GM19455 (cell line): ENCODE data around the gene GPER1.
"Not testable (repeated sequence)": the region's sequence is repeated elsewhere in the genome, so short reads cannot be mapped to it uniquely, and the experiment has no call there.

Experiments
- ATAC-seq: cut with Tn5 transposase; IDR thresholded peaks from one replicate; pipeline ENCODE4 v1.9.1; 2021; ENCODE audit not compliant: unreplicated experiment

GPER1 gene

DNA sequence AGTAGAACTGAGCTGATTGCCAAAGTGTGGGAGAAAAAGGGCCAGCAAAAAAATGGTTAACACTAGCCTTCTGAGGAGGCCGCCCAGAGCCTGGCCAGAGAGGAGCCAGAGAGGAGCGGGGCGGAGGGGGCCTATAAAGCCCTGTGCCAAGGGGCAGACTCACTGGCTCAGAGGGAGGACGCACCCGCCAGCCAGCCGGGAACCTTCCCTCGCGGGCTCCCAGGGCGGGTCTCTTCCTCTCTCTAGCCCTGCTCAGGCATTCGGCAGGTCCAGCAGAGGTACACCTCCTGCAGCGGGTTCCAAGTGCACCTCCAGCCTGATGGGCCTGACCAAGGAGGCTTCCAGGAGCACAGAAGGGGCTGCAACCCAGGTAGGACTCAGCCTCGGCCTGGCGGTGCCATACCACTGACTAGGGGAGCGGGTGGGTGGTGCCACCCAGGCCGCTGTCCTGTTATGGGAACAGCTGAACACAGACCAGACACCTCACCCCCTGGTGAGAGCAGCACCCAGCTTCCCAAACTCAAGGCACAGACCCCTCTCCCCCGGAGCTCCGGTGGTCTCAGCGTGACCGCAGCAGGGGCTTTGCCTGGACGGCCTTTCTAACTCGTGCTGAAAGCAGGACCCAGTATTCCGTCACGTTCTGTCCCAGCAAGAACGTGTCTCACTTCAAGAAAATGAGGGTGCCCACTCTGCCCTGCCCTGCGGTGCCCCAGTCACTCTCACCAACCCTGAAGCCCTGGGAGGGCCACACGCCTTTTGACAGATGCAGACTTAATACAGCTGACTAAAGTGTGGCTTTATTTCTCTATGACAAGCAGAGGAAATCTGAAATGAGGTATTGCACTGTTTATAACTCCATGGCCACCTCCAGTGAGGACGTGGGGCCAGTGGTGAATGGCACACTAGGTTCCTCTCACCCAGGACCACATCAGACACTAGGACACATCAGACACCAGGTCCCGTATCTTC, at the start of gene GPER1:
GPER1 (plus strand) TSS at position 162 of the 969 bp plus-strand sequence. CDS start 3,616 bp downstream, outside the sequence.
- ATAC-seq: no peak

- ATAC-seq: not testable (repeated sequence)
These were observed 47.7 kb upstream of the GPER1 start for GRCh38 chr7:1040233-1040632.

DNA sequence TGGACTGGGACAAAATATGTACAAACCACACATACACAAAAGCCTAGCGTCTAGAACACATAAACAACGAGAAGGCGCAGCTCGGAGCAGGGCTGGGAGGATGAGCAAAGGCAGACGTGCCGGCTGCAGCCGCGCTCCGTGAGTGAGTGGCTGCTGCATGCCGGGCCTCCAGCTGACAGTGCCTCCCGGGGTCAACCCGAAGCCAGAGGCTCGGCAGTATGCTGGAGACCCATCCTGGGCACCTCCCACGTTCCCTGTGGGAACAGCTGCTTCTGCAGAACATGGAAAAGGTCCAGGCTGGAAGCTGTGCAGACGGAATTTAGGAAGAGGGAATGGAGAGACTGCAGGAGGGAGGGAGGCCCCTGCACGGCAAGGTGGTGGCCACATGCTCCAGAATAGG, 47.1 kb upstream of the GPER1 start:
- no peak for ATAC-seq

DNA sequence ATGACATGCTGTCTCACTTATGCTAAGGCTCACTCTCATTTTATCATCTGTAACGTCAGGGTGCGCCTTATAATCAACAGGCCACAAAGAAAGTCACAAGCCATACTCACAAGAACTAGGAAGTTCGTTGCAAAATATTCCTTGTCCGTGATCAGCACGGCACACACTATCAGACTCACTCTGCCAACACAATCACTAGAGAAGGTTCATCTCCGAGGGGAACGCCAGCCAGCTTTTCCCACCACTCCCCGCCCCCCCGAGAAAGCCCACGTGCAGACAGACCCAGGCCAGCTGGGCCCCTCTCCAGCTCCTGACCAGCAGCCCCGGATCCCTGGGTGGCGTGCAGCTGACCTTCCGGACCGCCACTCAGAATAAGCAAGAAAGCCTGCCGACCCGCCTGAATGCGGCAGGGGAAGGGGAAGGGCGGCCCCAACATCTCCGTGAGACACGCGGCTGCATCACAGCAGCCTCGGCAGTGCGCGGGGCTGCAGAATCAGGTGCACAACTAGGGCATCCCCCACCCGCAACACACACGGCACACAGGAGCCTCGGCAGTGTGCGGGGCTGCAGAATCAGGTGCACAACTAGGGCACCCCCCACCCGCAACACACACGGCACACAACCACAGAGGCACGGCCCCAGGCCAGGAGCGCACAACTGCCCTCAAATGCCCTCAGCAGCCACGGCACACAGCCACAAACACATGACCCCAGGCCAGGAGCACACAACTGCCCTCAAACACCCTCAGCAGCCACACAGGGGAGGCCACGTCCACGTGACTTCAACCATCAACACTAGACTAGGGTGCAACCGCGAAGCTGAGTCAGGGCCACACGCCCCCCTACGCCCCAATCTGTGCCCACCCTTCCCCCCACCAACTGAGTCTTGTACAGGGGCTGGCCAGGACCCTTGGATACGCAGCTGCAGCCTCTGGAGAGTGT, 46.1 kb upstream of the GPER1 start:
- no peak for ATAC-seq

GRCh38 chr7:1042492-1042833, 45.5 kb upstream of the GPER1 start:
- no peak for ATAC-seq

DNA sequence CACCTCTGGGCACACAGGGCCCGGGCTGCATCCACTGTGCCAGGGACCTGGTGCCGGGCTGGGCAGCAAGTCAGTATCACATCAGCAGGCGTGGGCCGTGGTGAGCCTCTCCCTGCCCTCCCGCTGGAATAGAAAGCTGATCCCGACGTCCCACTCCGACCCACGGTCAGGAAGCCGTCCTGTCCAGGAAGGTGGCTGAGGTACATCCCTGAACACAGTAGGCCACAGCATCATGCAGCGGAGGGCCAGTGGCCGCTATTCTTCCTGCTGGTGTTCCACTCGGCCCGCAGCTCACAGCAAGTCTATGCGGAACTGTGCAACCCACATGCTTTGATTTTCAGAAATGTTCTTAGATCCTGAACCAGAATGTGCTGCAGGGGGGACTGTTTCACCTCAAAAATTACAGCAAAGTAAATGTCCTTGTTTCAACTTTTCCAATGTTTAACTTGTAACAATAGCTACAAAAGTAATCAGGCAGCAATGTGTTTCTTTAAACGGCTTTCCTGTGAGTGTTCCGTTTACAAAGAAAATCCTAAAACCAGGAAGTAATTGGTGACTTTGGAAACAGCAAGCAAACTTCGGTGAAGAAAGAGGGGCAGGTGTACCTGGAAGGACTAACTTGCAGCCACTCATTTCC, 44.2 kb upstream of the GPER1 start:
- no peak for ATAC-seq

DNA sequence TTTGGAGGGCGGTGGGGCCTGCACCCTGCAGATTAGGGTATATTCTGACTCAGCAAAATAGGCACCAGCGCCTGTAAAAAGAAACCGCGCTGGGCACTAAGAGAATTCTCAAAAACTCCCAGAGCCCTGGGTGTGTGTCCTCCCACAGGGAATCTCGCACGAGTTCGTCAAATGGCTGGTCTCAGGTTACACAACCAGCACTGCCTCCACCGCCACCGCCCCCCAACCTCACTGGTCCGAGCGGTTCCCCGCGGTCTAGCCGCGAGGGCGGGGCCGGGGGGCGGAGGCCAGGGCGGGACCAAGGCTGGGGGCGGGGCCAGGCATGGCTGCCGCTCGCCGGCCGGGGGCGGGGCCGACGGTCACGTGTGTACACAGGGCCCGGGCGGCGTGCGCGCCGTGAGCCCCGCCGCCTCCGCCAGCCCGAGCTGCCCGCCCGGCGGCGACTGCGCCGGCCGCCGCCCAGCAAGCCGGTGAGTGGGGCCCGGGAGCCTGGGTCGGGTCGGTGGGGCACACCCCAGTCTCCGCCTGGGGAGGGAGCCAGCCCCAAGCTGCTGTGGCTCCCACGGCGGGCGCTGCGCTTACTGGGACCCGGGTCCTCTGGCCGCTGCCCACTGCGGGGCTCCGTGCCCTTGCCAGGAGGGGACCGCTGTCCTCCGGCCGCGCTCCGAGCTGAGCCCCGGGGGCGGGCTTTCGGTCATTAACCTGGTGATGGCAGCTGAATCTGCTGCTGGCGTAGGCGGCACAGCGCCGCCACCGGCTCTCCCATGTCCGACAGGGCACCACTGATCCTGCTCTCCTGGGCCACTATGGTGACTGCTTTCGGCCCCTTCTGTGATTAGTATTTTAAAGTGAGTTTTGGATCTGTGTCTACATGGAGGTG, 43.5 kb upstream of the GPER1 start, which contains the start of gene GPR146:
GPR146 (plus strand) TSS at position 358 of the 880 bp plus-strand sequence. CDS start 12,970 bp downstream, outside the sequence.
- ATAC-seq: peak; percentile 90

DNA sequence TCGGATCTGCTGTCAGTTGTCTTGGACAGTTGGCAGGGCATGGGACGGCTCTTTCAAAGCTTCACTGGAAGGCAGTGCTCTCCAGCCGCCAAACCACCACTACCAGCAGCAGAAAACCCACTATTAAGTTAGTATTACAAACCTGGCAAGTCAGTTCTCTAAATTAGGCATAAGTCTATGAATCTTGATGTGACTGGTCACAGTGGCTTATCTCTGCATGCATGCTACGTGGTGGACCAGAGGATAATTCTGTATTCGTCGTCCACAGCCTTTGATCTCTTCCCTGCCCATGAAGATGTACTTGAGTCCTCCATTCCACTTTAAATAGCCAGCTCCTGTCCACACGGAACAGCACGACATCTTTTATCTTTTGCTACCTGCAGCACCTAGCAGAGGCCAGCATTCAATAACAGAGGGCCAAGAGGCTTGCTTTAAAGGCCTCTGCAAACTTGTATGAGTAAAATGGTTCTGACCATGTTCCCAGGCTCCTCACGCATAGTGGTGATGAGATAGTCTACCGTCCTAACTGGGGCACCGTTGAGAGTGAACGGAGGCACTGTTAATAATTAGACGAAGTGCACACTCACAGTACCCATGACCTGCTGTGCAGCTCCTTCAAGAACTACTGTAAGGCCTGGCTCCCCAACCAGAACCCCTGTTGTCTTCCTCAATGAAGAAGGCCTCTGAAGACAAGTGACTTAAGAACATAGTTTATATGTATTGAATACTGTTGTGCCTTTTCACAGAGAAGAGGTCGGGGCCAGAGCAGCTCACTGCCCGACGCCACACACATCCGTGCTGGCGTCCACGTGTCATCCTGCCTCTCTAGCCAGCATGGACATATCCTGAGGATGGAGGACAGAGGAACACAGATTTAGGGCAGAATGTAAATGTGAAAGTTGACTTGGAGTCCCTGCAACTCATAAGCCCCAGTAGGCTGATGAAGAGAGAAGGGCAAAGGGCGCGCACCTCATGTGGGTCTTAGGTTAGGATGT, 42.5 kb upstream of the GPER1 start:
- ATAC-seq: no peak

DNA sequence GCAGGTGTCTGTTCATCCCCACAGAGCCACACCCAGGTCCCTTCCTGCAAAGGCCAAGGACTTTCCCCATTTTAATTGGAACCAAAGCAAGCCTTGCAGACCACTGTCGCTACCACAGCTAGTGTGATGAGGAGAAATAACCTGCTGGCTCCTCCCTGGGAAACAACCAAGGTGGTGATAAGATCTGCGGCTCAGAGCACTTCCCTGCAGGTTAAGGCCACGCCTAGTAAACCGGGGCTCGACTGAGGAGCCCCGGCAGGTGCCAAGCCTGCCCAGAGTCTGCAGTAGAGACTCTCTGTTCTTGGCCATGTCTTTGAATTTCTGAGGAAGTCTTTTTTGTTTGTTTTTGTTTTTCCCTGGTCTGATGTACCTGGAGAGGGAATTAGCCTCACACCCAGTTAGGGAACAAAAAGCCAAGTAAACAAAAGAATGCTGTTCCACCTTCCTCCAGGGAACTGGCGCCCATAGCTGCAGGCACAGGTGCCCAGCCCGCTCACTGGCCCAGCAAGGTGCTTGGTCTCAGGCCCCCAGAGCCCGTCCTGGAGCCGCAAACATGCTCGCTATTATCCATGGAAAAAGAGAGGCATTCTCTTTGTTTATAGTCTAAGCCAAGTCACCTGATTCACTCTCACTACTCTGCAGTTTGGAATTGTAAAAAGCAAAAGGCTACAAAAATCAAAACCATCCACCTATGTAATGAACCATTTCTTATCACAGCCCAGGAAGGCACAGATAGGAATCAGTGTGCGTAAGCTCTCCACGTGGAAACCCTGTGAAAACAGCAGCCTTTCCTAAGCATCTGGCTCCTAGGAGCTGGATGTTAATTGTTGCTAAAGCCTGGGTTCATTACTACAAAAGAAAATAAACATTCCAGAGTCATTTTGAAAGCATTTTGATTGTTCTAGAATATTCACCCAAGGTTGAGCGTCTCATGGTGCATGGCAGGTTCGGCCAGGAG, 40.9 kb upstream of the GPER1 start:
- no peak for ATAC-seq

- no peak for ATAC-seq
These were observed 38.7 kb upstream of the GPER1 start for GRCh38 chr7:1049006-1049741.

DNA sequence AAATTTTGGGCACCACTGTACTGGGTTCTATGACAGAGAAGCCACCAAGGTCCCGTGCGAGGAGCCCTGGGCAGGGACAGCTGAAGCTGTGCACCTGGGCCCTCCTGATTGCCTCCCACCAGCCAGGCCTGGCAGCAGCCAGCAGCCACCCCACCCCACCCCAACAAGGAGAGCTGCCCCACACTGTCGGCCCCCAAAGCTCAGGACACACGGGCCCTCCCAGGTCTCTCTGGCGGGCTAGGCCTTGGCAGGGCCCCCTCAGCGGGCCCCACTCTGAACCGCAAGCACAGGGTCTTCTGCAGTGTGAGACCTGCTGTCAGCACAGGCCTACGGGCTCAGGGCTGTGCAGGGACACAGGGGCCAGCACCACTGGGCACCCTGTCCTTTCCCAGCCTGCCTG, 38.1 kb upstream of the GPER1 start:
- ATAC-seq: no peak

DNA sequence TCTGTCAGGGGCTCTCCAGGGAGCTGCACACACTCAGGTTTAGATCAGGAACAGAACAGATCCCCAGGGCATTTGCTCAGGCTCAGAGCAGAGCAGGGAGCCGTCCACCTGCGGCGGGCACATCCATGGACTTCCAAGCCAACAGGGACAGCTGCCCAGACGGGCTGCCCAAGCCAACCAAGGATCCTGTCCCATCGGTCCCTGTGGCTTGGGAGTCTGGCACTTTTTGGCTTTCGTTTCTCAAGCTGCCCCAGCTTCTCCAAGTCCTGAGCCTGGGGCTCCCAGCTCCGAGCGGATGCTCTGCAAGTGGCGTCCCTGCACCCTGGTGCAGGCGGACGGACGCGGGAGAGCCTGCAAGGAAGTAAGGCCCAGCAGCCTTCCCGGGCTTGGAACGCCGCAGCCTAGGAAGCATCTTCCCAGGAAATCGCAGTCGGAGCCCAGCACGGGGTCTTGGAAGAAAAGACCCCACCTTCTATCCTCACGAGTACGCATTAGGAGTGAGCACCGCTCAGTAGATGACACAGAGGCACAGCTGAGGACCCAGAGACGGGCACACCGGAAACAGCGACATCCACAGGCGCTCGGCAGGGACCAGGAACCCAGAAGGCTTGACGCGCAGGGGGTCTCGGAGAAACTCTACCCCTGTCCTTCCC, 37.5 kb upstream of the GPER1 start:
- ATAC-seq: no peak

- ATAC-seq: no peak
These were observed 36.8 kb upstream of the GPER1 start for GRCh38 chr7:1050956-1051690.

DNA sequence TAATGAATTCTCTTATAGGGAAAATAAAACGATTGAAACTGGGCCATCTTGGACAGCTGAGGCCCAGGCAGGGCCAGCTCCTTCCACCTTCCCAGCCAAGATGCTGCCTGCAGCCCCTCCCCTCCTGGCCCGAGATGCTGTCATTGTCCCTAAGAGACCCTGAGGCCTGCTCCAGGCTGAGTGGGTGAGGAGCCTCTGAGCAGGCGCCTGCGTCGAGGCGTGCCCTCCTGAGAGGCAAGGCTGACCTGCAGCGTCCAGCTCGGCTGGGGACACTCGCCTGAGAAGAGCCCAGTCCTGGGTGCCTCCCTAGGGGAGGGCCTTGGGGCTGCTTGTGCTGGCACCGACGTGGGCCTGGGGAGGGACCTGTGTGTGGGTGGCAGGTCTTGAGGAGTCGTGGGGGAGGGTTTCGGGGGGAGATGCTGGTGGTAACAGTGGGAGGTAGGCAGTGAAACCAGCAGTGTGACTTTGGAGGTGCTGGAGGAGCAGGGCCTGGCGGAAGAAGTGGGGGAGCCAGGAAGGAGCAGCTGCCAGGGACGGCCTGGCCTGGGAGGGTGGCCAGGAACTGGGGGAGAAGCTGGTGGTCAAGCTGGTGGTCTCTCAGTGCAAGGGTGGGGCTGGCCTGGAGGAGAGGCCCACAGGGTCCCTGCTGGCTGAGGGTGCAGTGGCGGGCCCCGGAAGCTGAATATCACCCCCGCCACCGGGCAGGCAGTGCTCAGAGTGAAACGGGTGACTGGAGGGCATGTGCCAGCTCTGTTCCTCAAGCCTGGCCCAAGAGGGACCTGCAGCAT, 35.7 kb upstream of the GPER1 start:
- ATAC-seq: no peak

DNA sequence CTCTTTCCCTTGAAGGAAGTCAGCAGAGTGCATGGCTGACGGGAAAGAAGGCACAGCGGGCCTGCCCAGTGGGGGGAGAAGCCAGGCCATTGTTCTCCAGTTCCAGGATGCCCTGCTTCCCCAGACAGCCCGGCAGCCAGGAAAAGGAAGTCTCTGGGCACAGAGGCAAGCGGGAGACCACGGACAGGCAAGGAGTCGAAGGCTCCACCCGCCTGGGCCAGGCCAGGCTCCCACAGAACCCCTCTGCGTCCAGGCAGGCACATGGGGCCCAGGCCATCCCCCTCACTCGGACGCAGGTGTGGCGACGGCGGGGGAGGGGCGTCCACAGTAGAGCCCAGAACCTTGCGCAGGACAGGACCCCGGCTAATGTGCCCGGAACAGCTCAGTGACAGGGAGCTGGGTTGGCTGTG, 34.9 kb upstream of the GPER1 start:
- no peak for ATAC-seq
